ENCODE data around the gene XPO4. TPM values are rescaled to one million over a fixed set of nuclear protein-coding genes. Genes with fewer than 3 reads are reported as not detected.
"Not testable (repeated sequence)": the region's sequence is repeated elsewhere in the genome, so short reads cannot be mapped to it uniquely, and the experiment has no call there.

Gene XPO4
- total RNA-seq, 2 donors from 2014 or later = 20.8 to 26.8 TPM

GRCh38 chr13:20767309-20767943 is 135.1 kb downstream of the XPO4 start:
- no peak for ATAC-seq (replicated peaks in 1 of 2)
- H3K27me3 Mint-ChIP-seq (ENCODE audit: low read depth) = no peaks in the 10 kb centered on the region
- peaks cover 21 to 37% of the 10 kb centered on the region in 2 donors for H3K36me3 Mint-ChIP-seq (ENCODE audit: insufficient read depth in 2 of 2)
- peaks cover 16% of the 10 kb centered on the region in 2 donors for H3K9me3 Mint-ChIP-seq
- H3K4me3 Mint-ChIP-seq = no peak overlapping the region
- DNase-seq = no peak
- peaks cover 30% of the 10 kb centered on the region for H3K4me1 Mint-ChIP-seq (ENCODE audit: low read depth)
- H3K27ac Mint-ChIP-seq = peak overlapping the region; percentile 74

- no peak overlapping the region for H3K4me3 Mint-ChIP-seq
- no peak for ATAC-seq (replicated peaks in 1 of 2)
- no peak for DNase-seq
- H3K9me3 Mint-ChIP-seq = peaks cover 2 to 8% of the 10 kb centered on the region in 2 donors
- H3K36me3 Mint-ChIP-seq (ENCODE audit: insufficient read depth in 2 of 2) = peaks cover 11 to 18% of the 10 kb centered on the region in 2 donors
- H3K27ac Mint-ChIP-seq = no peak overlapping the region
- H3K27me3 Mint-ChIP-seq (ENCODE audit: low read depth) = no peaks in the 10 kb centered on the region
- no peaks in the 10 kb centered on the region for H3K4me1 Mint-ChIP-seq (ENCODE audit: low read depth)
Measured at GRCh38 chr13:20760872-20761271, 141.7 kb downstream of the XPO4 start.

GRCh38 chr13:20754009-20754408 is 148.5 kb downstream of the XPO4 start:
- Mint-ChIP-seq H3K36me3 (ENCODE audit: insufficient read depth in 2 of 2) (peaks cover 37 to 44% of the 10 kb centered on the region in 2 donors), H3K27me3 (ENCODE audit: low read depth) (no peaks in the 10 kb centered on the region), H3K4me1 (ENCODE audit: low read depth) (no peaks in the 10 kb centered on the region), H3K4me3 (no peak overlapping the region), H3K27ac (no peak overlapping the region), H3K9me3 (peaks cover 22 to 29% of the 10 kb centered on the region in 2 donors)
- ATAC-seq (replicated peaks in 1 of 2) = no peak
- DNase-seq = no peak

GRCh38 chr13:20749377-20749776 is 153.2 kb downstream of the XPO4 start:
- Mint-ChIP-seq H3K9me3 (peaks cover 28 to 31% of the 10 kb centered on the region in 2 donors), H3K36me3 (ENCODE audit: insufficient read depth in 2 of 2) (peaks cover 33 to 47% of the 10 kb centered on the region in 2 donors), H3K27me3 (ENCODE audit: low read depth) (no peaks in the 10 kb centered on the region), H3K4me3 (no peak overlapping the region), H3K27ac (no peak overlapping the region), H3K4me1 (ENCODE audit: low read depth) (no peaks in the 10 kb centered on the region)
- ATAC-seq (replicated peaks in 1 of 2) = no peak
- DNase-seq = no peak

- H3K27ac Mint-ChIP-seq; H3K27me3 Mint-ChIP-seq (ENCODE audit: low read depth): not testable (repeated sequence)
Measured at GRCh38 chr13:20743830-20744404, 158.6 kb downstream of the XPO4 start.

GRCh38 chr13:20740021-20740420 is 162.5 kb downstream of the XPO4 start:
- no peaks in the 10 kb centered on the region for H3K4me1 Mint-ChIP-seq (ENCODE audit: low read depth)
- peaks cover 2 to 11% of the 10 kb centered on the region in 2 donors for H3K36me3 Mint-ChIP-seq (ENCODE audit: insufficient read depth in 2 of 2)
- peaks cover 5 to 6% of the 10 kb centered on the region in 2 donors for H3K9me3 Mint-ChIP-seq
- no peak overlapping the region for H3K4me3 Mint-ChIP-seq
- DNase-seq (no peak), ATAC-seq (replicated peaks in 1 of 2) (no peak)
- H3K27me3 Mint-ChIP-seq (ENCODE audit: low read depth) = no peaks in the 10 kb centered on the region
- no peak overlapping the region for H3K27ac Mint-ChIP-seq

More at GRCh38 chr13:20743830-20744404, 158.6 kb downstream of the XPO4 start:
- not testable (repeated sequence) for H3K4me1 Mint-ChIP-seq (ENCODE audit: low read depth); ATAC-seq (replicated peaks in 1 of 2); H3K4me3 Mint-ChIP-seq; DNase-seq
- Mint-ChIP-seq H3K36me3 (ENCODE audit: insufficient read depth in 2 of 2) (peaks cover 11 to 24% of the 10 kb centered on the region in 2 donors), H3K9me3 (peaks cover 12 to 15% of the 10 kb centered on the region in 2 donors)

- ATAC-seq (replicated peaks in 1 of 2) = no peak
Measured at GRCh38 chr13:20738616-20739015, 163.9 kb downstream of the XPO4 start.

GRCh38 chr13:20729633-20730585 is 172.6 kb downstream of the XPO4 start:
- Mint-ChIP-seq H3K27ac (no peak overlapping the region), H3K9me3 (no peaks in the 10 kb centered on the region), H3K4me1 (ENCODE audit: low read depth) (no peaks in the 10 kb centered on the region), H3K27me3 (ENCODE audit: low read depth) (no peaks in the 10 kb centered on the region), H3K36me3 (ENCODE audit: insufficient read depth in 2 of 2) (peaks cover 0 to 4% of the 10 kb centered on the region in 2 donors), H3K4me3 (no peak overlapping the region)
- ATAC-seq (replicated peaks in 1 of 2) (no peak), DNase-seq (no peak)

More at GRCh38 chr13:20738616-20739015, 163.9 kb downstream of the XPO4 start:
- H3K9me3 Mint-ChIP-seq = peaks cover 0 to 6% of the 10 kb centered on the region in 2 donors
- H3K27me3 Mint-ChIP-seq (ENCODE audit: low read depth) = no peaks in the 10 kb centered on the region
- H3K4me3 Mint-ChIP-seq = no peak overlapping the region
- no peak for DNase-seq
- no peaks in the 10 kb centered on the region for H3K4me1 Mint-ChIP-seq (ENCODE audit: low read depth)
- peaks cover 2 to 11% of the 10 kb centered on the region in 2 donors for H3K36me3 Mint-ChIP-seq (ENCODE audit: insufficient read depth in 2 of 2)
- no peak overlapping the region for H3K27ac Mint-ChIP-seq

- H3K27me3 Mint-ChIP-seq (ENCODE audit: low read depth) = no peaks in the 10 kb centered on the region
- H3K4me1 Mint-ChIP-seq (ENCODE audit: low read depth) = no peaks in the 10 kb centered on the region
- ATAC-seq (replicated peaks in 1 of 2) = no peak
Measured at GRCh38 chr13:20728579-20729311, 173.8 kb downstream of the XPO4 start.

GRCh38 chr13:20727856-20728255 is 174.7 kb downstream of the XPO4 start:
- ATAC-seq (replicated peaks in 1 of 2) = no peak
- no peak overlapping the region for H3K27ac Mint-ChIP-seq
- peaks cover 0 to 4% of the 10 kb centered on the region in 2 donors for H3K36me3 Mint-ChIP-seq (ENCODE audit: insufficient read depth in 2 of 2)
- H3K4me1 Mint-ChIP-seq (ENCODE audit: low read depth) = peaks cover under 1% of the 10 kb centered on the region
- DNase-seq = no peak
- no peak overlapping the region for H3K4me3 Mint-ChIP-seq
- no peaks in the 10 kb centered on the region for H3K9me3 Mint-ChIP-seq
- peaks cover 4% of the 10 kb centered on the region for H3K27me3 Mint-ChIP-seq (ENCODE audit: low read depth)

More at GRCh38 chr13:20728579-20729311, 173.8 kb downstream of the XPO4 start:
- Mint-ChIP-seq H3K36me3 (ENCODE audit: insufficient read depth in 2 of 2) (peaks cover 0 to 4% of the 10 kb centered on the region in 2 donors), H3K9me3 (no peaks in the 10 kb centered on the region), H3K4me3 (no peak overlapping the region), H3K27ac (no peak overlapping the region)
- no peak for DNase-seq

Measured in activated T-cell treated with anti-CD3 and anti-CD28 coated beads, Interleukin-2, amount 50 U/mL, for 72 hours (primary cell).